Thyroid gland (tissue), 4 donors: ENCODE data around the gene DSTN.

ENCODE experiments used
- CTCF ChIP-seq, 6 experiments: fragments of 200-600 bp in 3 of 6; fragments of 450-650 bp in 3 of 6; sonication (generic) in 3 of 6; IDR thresholded peaks; one replicate each; pipeline ENCODE4 v1.5.1; 2016 to 2019; ENCODE audit warnings: antibody characterized with exemption in 6 of 6, mild to moderate bottlenecking in 2 of 6, inconsistent platforms in 1 of 6, moderate library complexity in 1 of 6
- POLR2A ChIP-seq, 2 donors: fragments of 450-650 bp; IDR thresholded peaks; one replicate each; pipeline ENCODE4 v1.6.1; 2017; ENCODE audit warnings: antibody characterized with exemption in 2 of 2, mild to moderate bottlenecking in 2 of 2, moderate library complexity in 1 of 2

GRCh38 chr20:17590245-17590644 is 20.4 kb downstream of the DSTN start:
- TF ChIP-seq POLR2A (IDR thresholded peaks at IDR 0.05) = peak in 1 of 2 donors; percentile 72
- TF ChIP-seq CTCF (IDR thresholded peaks at IDR 0.05) = no peak
